K562 (cell line): ENCODE results near the gene ASCL2. TPM values are rescaled to one million over a fixed set of nuclear protein-coding genes. Genes with fewer than 3 reads are reported as not detected.
A peak's percentile ranks its signal among the peaks of the same experiment; 100 is the strongest.

Source experiments
- ARID2 ChIP-seq: fragments of 450-650 bp; IDR thresholded peaks from 2 replicates; pipeline ENCODE4 v1.6.1; 2017; ENCODE audit warnings: antibody characterized with exemption, mild to moderate bottlenecking
- CBX1 ChIP-seq: sonication (generic); IDR thresholded peaks from 2 replicates; pipeline ENCODE4 v1.6.1; 2016; ENCODE audit warnings: antibody characterized with exemption, low read depth, mild to moderate bottlenecking
- E2F3 ChIP-seq: fragments of 250-450 bp; sonication (Bioruptor Pico); IDR thresholded peaks from 2 replicates; pipeline ENCODE4 v1.4.0; 2020; ENCODE audit warnings: mild to moderate bottlenecking
- GABPB1 ChIP-seq: sonication (generic); formaldehyde crosslinking; IDR thresholded peaks from 2 replicates; pipeline ENCODE4 v1.8.0; 2022; ENCODE audit warnings: mild to moderate bottlenecking, missing genetic modification reagents
- GATA2 ChIP-seq: sonication (generic); formaldehyde crosslinking; IDR thresholded peaks from 2 replicates; pipeline ENCODE4 v1.4.0; 2020; ENCODE audit warnings: mild to moderate bottlenecking, missing genetic modification reagents
- GTF2E2 ChIP-seq: fragments of 200-800 bp; sonication (Bioruptor generic); IDR thresholded peaks from 2 replicates; pipeline ENCODE4 v1.6.1; 2016; ENCODE audit warnings: missing genetic modification characterization, missing compliant biosample characterization
- HOXB6 ChIP-seq: fragments of 250-450 bp; sonication (Bioruptor Pico); IDR thresholded peaks from 2 replicates; pipeline ENCODE4 v1.5.1; 2022; ENCODE audit warnings: mild to moderate bottlenecking, borderline replicate concordance
- JUND ChIP-seq, 2 experiments: IDR thresholded peaks; 2 replicates in 1 of 2; 3 replicates in 1 of 2; pipeline ENCODE4 v1.6.1; 2011; ENCODE audit warnings: borderline replicate concordance in 2 of 2, low read depth in 2 of 2, low read length in 2 of 2, improper control_type of control experiment in 1 of 2, missing biosample characterization in 1 of 2, missing genetic modification characterization in 1 of 2, missing genetic modification reagents in 1 of 2
- KLF13 ChIP-seq: fragments of 450-650 bp; IDR thresholded peaks from 2 replicates; pipeline ENCODE4 v1.6.1; 2016; ENCODE audit warnings: missing genetic modification characterization, low read depth, mild to moderate bottlenecking, missing compliant biosample characterization, moderate library complexity, borderline replicate concordance
- MTA3 ChIP-seq: fragments of 450-650 bp; formaldehyde crosslinking; IDR thresholded peaks from 2 replicates; pipeline ENCODE4 v1.6.1; 2017; ENCODE audit warnings: mild to moderate bottlenecking, borderline replicate concordance
- MTF1 ChIP-seq: fragments of 250-450 bp; sonication (Bioruptor Pico); IDR thresholded peaks from 2 replicates; pipeline ENCODE4 v1.9.0; 2021; ENCODE audit warnings: moderate library complexity, mild to moderate bottlenecking, inconsistent platforms, borderline replicate concordance
- TRIM28 ChIP-seq: fragments of 450-650 bp; IDR thresholded peaks from 2 replicates; pipeline ENCODE4 v1.6.1; 2017
- ZKSCAN1 ChIP-seq: fragments of 150-350 bp; IDR thresholded peaks from 2 replicates; pipeline ENCODE4 v1.6.1; 2016; ENCODE audit warnings: low read depth, low read length
- ZNF274 ChIP-seq: IDR thresholded peaks from 2 replicates; pipeline ENCODE4 v1.6.1; 2011; ENCODE audit warnings: low read depth, mild to moderate bottlenecking, low read length, moderate library complexity, borderline replicate concordance
- ZNF57 ChIP-seq: fragments of 450-650 bp; formaldehyde crosslinking; IDR thresholded peaks from 2 replicates; pipeline ENCODE4 v1.4.0; 2020; ENCODE audit warnings: mild to moderate bottlenecking, moderate library complexity
- ZNF696 ChIP-seq: fragments of 250-450 bp; sonication (Bioruptor Pico); conservative IDR thresholded peaks from 2 replicates; pipeline ENCODE4 v1.4.0; 2020; ENCODE audit warnings: mild to moderate bottlenecking, moderate library complexity
- polyA plus RNA-seq, 8 experiments: library from polyadenylated mRNA; depleted of rRNA in 4 of 8; stranded (reverse) in 5 of 8; unstranded in 3 of 8; fragments of >200 nt; fragmentation: Nextera tagmentation in 2 of 8; fragmentation: Illumina TruSeq in 1 of 8; extraction: Ambion mirVana in 2 of 8; extraction: Trizol in 1 of 8; gene quantifications; 2 replicates each; pipeline versions ENCODE4 v1.2.1 to v1.2.3, GENCODE V29; 2011 to 2014; ENCODE audit warnings: inconsistent platforms in 1 of 8, missing spikeins in 1 of 8
- total RNA-seq, 7 experiments: library from RNA; depleted of rRNA in 6 of 7; stranded (reverse); fragments of >200 nt in 6 of 7; fragmentation: Illumina TruSeq in 2 of 7; extraction: Trizol in 2 of 7; gene quantifications; 2 replicates each; pipeline versions ENCODE4 v1.2.1 to v1.2.3, GENCODE V29; 2011 to 2021; ENCODE audit warnings: low replicate concordance in 1 of 7
- TF ChIP-seq, protein P1 (sequence below), 2 experiments: fragments of 450-650 bp in 1 of 2; IDR thresholded peaks; 2 replicates each; pipeline ENCODE4 v1.6.1; 2011 to 2017; ENCODE audit warnings: low read depth in 2 of 2, antibody characterized with exemption in 1 of 2, borderline replicate concordance in 1 of 2, low read length in 1 of 2, mild to moderate bottlenecking in 1 of 2, mixed read lengths in 1 of 2; ENCODE audit not compliant: control insufficient read depth in 1 of 2
- TF ChIP-seq, protein P2 (sequence below): fragments of 450-650 bp; formaldehyde crosslinking; IDR thresholded peaks from 2 replicates; pipeline ENCODE4 v1.4.0; 2020; ENCODE audit warnings: mild to moderate bottlenecking, moderate library complexity

Gene ASCL2
- total and polyA plus RNA-seq, 9 of the 15 experiments (the other 6 are each of a cell fraction or from before 2014, with no cell fraction given), result 0.11 to 1.4 (median 0.36) TPM; not detected in 2

DNA sequence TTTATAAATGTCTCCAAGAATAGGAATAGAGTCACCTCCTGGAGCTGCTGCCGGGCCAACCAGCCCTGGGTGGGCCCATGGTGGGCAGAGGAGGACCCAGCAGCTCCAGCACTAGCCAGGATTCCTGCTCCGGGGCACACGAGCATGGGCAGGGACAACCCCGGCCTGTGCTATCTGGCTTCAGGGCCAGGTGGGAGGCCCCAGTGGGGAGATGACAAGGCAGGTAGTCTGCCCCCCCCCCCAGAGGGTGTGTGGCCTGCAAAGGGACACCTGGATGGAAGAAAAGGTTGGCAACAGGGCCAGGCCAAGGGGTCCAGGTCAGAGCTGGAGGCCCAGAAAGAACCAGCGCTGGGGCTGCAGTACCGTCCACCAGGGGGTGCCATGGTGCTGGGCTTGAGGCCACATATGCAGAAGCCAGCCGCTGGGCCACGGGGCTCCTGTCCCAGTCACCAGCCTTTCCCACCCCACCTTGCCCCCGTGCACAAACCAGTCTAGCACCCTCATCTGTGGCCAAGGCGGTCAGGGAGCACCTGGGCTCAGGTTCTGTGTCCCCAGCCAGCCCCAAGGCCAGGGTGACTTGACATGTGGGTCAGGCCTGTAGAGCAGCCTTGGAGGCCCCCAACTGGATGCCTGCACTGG is 34.9 kb upstream of the ASCL2 start (continued):
- TF ChIP-seq MTA3 (no peak; the same call in 1 of the 2 replicates), KLF13 (tag) (no peak), HOXB6 (CRISPR knock-in tag) (no peak), TRIM28 (no peak), CBX1 (no peak), ARID2 (peak; percentile 81), GTF2E2 (tag) (no peak), GATA2 (0 out of 2 replicates have a peak, but pooled peaks have one; percentile 13), ZNF274 (no peak), GABPB1 (no peak), ZNF696 (CRISPR knock-in tag) (no peak), MTF1 (no peak), ZNF57 (CRISPR knock-in tag) (no peak), JUND (IDR thresholded peaks at IDR 0.05; ENCODE audit: borderline replicate concordance, low read depth, low read length) (0 out of 2 replicates have a peak, but pooled peaks have one; percentile 22), JUND (tag; IDR thresholded peaks at IDR 0.05; ENCODE audit: borderline replicate concordance, low read depth, low read length) (no peak), ZKSCAN1 (no peak), E2F3 (CRISPR knock-in tag) (no peak)
- TF ChIP-seq, protein P1, sequence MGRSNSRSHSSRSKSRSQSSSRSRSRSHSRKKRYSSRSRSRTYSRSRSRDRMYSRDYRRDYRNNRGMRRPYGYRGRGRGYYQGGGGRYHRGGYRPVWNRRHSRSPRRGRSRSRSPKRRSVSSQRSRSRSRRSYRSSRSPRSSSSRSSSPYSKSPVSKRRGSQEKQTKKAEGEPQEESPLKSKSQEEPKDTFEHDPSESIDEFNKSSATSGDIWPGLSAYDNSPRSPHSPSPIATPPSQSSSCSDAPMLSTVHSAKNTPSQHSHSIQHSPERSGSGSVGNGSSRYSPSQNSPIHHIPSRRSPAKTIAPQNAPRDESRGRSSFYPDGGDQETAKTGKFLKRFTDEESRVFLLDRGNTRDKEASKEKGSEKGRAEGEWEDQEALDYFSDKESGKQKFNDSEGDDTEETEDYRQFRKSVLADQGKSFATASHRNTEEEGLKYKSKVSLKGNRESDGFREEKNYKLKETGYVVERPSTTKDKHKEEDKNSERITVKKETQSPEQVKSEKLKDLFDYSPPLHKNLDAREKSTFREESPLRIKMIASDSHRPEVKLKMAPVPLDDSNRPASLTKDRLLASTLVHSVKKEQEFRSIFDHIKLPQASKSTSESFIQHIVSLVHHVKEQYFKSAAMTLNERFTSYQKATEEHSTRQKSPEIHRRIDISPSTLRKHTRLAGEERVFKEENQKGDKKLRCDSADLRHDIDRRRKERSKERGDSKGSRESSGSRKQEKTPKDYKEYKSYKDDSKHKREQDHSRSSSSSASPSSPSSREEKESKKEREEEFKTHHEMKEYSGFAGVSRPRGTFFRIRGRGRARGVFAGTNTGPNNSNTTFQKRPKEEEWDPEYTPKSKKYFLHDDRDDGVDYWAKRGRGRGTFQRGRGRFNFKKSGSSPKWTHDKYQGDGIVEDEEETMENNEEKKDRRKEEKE (IDR thresholded peaks at IDR 0.05; ENCODE audit: borderline replicate concordance in 1 of 2, control insufficient read depth in 1 of 2, low read depth in 2 of 2, low read length in 1 of 2), result no peak
- TF ChIP-seq, protein P2, sequence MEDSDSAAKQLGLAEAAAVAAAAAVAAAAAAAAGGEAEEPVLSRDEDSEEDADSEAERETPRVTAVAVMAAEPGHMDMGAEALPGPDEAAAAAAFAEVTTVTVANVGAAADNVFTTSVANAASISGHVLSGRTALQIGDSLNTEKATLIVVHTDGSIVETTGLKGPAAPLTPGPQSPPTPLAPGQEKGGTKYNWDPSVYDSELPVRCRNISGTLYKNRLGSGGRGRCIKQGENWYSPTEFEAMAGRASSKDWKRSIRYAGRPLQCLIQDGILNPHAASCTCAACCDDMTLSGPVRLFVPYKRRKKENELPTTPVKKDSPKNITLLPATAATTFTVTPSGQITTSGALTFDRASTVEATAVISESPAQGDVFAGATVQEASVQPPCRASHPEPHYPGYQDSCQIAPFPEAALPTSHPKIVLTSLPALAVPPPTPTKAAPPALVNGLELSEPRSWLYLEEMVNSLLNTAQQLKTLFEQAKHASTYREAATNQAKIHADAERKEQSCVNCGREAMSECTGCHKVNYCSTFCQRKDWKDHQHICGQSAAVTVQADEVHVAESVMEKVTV (CRISPR knock-in tag), result peak; percentile 65
